Measurements from ENCODE around the gene USP43. TPM values are rescaled to one million over a fixed set of nuclear protein-coding genes. Genes with fewer than 3 reads are reported as not detected.
A peak's percentile ranks its signal among the peaks of the same experiment; 100 is the strongest.

USP43 gene
- total RNA-seq, 1 experiment from 2014 or later, result 4.2 TPM

DNA sequence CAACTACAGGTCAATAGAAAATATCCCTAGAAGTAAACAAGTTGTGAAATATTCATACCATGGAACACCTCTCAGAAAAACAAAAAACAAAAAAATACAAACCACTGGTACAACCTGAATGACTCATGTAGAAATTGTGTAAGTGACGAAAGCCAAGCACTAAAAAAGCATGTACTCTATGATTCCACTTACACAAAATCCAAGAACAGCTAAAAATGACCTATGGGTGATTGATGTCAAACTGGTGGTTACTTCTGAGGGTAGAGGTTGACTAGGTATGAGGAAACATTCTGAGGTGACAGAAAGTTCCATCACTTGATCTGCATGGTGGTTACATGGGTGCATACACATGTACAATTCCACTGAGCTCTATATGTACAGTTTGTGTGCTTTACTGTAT is 114.9 kb downstream of the USP43 start:
- DNase-seq (ENCODE audit: low read depth), result no peak
- in situ Hi-C loops (cut with HindIII; ENCODE audit: low pct_unique_long_range_greater_than_20kb, low sequenced_read_pairs), result no loop called here

DNA sequence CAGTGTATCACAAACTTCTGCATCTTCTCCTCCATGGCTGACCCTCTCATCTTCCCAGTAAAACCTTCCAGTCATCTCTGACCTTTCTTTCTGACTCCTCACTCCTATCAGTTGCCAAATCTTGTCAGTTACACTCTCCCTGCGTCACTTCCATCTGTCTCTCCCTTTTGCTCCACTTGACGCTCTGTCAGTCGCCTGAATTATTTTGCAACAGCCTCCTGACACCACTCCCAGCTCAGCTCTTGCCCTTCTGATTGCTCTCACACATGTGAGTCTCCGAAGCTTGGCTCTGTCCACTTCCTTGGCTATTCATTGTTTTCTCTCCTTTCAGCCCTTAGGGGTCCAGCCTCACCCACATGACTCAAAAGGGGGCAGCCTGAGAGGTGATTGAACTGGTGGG is 118.3 kb downstream of the USP43 start:
- DNase-seq (ENCODE audit: low read depth), result no peak
- in situ Hi-C loops (cut with HindIII; ENCODE audit: low pct_unique_long_range_greater_than_20kb, low sequenced_read_pairs), result no loop called here

DNA sequence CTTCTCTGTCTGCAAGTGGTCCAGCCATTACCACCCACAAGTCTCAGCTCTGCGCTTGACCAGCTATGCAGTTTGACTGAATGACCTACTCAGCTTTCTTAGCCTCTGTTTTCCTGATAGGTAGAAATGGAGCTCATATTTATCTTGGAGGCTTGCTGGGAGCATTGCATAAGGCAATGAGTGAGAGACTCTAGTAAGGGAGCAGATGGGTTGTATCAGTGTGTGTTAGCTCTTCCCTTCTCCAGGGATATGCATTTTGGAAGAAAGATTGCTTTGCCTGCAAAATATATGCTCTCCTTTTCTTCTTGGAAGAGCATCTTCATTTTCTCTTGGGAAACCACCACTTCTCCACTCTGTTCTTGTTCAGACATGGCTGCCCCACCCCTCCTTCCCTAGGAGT is 120.0 kb downstream of the USP43 start:
- DNase-seq (ENCODE audit: low read depth), result no peak
- in situ Hi-C loops (cut with HindIII; ENCODE audit: low pct_unique_long_range_greater_than_20kb, low sequenced_read_pairs), result no loop called here

DNA sequence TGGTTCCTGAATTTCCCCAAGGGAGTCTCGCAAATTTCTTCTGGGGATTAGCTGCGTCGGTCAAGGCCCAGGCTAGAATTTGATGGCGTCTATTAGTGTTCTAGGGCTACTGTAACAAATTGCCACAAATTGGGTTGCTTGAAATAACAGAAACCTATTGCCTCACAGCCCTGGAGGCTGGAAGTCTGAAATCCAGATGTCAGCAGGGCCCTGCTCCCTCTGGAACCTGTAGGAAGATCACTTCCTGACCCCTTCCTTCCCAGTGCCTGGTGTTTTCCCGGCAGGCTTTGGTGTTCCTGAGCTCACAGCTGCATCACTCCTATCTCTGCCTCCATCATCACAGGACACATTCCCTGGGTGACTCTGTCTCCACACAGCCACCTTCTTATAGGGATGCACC is 121.7 kb downstream of the USP43 start:
- in situ Hi-C loops (cut with HindIII; ENCODE audit: low pct_unique_long_range_greater_than_20kb, low sequenced_read_pairs), result no loop called here
- DNase-seq (ENCODE audit: low read depth), result no peak

DNA sequence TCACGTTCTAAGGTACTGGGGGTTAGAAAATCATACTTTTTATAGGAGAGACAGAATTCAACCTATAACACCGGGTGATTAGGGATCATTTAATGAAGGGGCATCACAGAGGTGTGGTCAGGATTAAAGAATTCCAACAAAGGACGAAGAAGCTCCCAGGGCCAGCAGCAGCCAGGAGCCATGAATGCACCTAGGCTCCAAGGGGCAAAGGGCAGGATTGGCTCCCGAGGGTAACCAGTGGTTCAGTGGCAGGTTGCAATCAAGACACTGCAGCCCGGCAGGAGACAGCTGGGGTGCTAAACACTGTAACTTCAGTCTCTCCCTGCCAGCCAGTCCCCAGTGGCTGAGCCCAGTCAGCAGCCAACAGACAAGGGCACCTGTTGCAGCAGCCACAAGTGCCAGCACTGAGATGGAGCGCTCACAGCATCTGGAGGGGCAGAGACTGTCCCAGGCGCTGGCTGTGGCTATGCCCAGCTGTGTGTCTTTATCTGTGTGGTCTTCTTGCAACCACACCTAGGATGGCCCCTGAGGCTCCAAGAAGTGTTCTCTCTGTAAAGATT is 122.2 kb downstream of the USP43 start:
- no peak for DNase-seq (ENCODE audit: low read depth)
- in situ Hi-C loops (cut with HindIII; ENCODE audit: low pct_unique_long_range_greater_than_20kb, low sequenced_read_pairs), result no loop called here

DNA sequence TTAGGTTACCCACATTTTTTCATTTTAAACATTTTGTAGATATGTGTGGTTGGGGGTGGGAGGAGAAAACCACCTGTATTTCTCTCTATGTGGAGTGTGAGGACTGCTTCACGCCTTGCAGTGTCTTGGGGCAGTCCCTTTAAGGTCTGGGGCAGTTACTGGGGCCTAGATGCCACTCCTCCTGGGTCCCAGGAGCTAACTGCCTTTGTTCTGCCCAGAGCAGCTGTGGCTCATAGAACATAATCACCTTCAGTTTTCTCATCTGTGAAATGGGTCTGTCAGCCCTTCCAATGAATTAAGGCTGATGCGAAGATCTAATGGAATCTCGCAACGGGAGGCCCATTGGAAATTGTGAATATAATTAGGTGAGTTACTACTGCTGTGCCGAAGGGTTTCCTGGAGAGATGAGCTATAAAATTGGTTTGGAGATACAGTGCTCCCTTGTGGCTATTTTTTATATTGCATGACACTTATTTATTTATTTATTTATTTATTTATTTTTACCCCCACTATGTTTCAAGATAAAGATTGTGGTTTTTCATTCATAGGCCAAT is 123.1 kb downstream of the USP43 start:
- peak; percentile 8 for DNase-seq (ENCODE audit: low read depth)
- in situ Hi-C loops (cut with HindIII; ENCODE audit: low pct_unique_long_range_greater_than_20kb, low sequenced_read_pairs), result no loop called here

DNA sequence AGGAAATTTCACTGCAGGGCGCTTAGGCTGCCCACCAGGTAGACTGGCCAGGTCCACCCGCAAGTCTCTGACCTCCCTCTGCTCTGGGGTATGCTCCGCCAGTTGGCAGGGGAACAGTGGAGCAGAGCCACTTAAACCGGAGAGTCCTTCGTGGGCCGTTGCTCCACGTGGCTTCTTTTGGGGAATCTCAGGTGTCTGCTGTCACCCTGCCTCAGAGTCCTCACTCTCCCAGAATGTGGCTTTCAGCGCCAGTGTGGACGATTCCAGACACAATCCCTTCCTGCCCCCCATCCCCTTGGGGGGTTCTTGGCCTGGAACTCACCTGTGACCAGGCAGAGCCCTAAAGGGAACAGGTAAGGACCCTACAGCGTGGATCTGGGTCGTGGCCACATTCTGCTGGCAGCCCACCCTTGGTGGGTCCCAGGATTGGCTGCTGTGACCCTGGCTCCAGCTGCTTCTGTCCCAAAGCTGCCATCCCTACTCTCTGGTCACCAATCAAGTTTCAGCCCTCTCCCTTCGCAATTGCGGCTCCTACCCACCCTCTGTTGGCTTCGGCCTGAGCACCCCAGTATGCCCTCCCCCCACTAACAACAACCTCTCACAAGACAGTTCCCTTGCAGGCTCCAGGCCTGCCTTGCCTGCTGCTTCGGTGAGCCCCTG is 123.8 kb downstream of the USP43 start:
- in situ Hi-C loops (cut with HindIII; ENCODE audit: low pct_unique_long_range_greater_than_20kb, low sequenced_read_pairs), result no loop called here
- no peak for DNase-seq (ENCODE audit: low read depth)

DNA sequence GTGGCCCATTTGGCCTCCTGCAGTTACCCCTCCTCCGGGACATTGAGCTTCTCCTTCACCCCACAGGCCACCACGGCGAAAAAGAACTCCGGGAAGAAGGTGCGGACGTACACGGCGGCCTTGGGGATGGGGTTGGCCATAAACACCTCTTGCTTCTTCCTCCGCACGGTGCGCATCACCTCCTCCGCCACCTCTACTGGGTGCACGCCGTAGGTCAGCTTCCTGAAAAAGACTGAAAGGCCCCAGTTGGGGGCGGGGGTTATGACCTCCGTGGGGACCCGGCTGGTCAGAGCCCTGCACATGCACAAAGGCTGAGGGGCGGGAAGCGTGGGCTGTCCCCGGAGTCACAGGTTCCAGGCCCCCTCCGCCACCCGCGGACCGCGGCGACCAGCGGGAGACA is 126.1 kb downstream of the USP43 start:
- in situ Hi-C loops (cut with HindIII; ENCODE audit: low pct_unique_long_range_greater_than_20kb, low sequenced_read_pairs), result no loop called here
- no peak for DNase-seq (ENCODE audit: low read depth)

DNA sequence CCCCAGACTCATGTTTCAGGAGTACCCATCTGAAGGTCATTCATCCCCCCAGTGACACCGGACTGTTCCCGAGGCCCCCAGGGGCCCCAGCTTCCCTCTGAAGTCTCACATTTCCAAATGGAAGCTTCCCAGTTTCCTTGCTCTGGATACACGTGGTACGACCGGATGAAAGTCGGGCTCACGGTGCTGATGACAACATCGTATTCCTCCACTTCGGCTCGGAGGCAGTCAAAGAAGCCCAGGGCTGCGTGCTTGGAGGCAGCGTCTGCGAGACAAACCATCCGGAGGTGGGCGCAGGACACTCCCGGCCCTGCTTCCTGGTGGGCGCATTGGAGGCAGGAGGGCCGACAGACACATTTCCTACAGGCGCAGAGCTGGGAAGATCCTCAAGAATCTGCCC is 127.3 kb downstream of the USP43 start:
- no peak for DNase-seq (ENCODE audit: low read depth)
- in situ Hi-C loops (cut with HindIII; ENCODE audit: low pct_unique_long_range_greater_than_20kb, low sequenced_read_pairs), result no loop called here

DNA sequence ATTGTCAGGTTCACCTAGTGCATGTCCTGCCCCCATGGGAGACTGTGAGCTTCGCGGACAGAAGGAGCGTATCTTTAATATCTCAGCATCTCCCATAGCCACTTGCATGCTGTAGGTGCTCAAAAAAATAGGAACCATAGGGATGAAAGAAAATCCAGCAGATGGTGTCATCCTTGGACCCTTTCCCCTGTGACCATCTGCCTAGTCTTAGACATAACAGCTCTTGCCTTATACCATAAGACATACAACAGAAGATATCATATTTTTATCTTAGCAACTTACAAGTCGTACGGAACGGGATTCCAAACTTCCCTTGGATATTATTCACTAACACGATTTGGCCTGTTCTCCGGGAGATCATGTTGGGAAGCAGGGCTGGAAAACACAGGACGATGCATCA is 131.6 kb downstream of the USP43 start:
- no peak for DNase-seq (ENCODE audit: low read depth)
- in situ Hi-C loops (cut with HindIII; ENCODE audit: low pct_unique_long_range_greater_than_20kb, low sequenced_read_pairs), result no loop called here

Other genes starting within 250 kb of the USP43 start
- gene STX8, start 69.7 kb upstream of the USP43 start, total RNA-seq (2014; rRNA removed; shearing (Covaris generic); ENCODE audit: low replicate concordance), result 34.0 and 109 TPM in 2 replicates
- 0.72 TPM in 1 of 2 replicates, not detected in the other for gene CFAP52, start 68.9 kb upstream of the USP43 start, total RNA-seq (2014; rRNA removed; shearing (Covaris generic); ENCODE audit: low replicate concordance)
- not detected in 2 replicates for gene DHRS7C, start 146.1 kb downstream of the USP43 start, total RNA-seq (2014; rRNA removed; shearing (Covaris generic); ENCODE audit: low replicate concordance)
- not detected in 2 replicates for gene GSG1L2, start 176.6 kb downstream of the USP43 start, total RNA-seq (2014; rRNA removed; shearing (Covaris generic); ENCODE audit: low replicate concordance)
- gene GLP2R, start 180.4 kb downstream of the USP43 start, total RNA-seq (2014; rRNA removed; shearing (Covaris generic); ENCODE audit: low replicate concordance), result 1.5 and 3.9 TPM in 2 replicates